Urinary bladder (tissue), 4 donors: ENCODE data around the gene DNAJC1. TPM values are rescaled to one million over a fixed set of nuclear protein-coding genes. Genes with fewer than 3 reads are reported as not detected.
A peak's percentile ranks its signal among the peaks of the same experiment; 100 is the strongest.

Experiments
- DNase-seq: peaks from one replicate; pipeline ENCODE4 v3.0.0-alpha.2; 2015; ENCODE audit errors: extremely low spot score
- H3K27ac ChIP-seq: one replicate; pipeline ENCODE4 v1.5.1; 2013; ENCODE audit warnings: low read depth, mild to moderate bottlenecking, moderate library complexity
- H3K36me3 ChIP-seq: one replicate; pipeline ENCODE4 v1.6.1; 2013; ENCODE audit warnings: mild to moderate bottlenecking, moderate library complexity; ENCODE audit not compliant: insufficient read depth
- H3K4me1 ChIP-seq: one replicate; pipeline ENCODE4 v1.6.1; 2013; ENCODE audit warnings: mild to moderate bottlenecking, moderate library complexity; ENCODE audit not compliant: insufficient read depth
- H3K4me3 ChIP-seq: one replicate; pipeline ENCODE4 v1.5.1; 2013; ENCODE audit warnings: low read depth, low read length
- WGBS: extraction: QIAGEN DNeasy Blood & Tissue Kit; methylation state at CpG from one replicate; pipeline ENCODE4 v1.1.7; 2013; 5-methylcytosine and 5-hydroxymethylcytosine counted together
- polyA plus RNA-seq: library from polyadenylated mRNA; stranded (reverse); fragments of 200-250 nt; gene quantifications from one replicate; pipeline ENCODE4 v1.2.3, GENCODE V29; 2013
- total RNA-seq: library from RNA; depleted of rRNA; stranded (reverse); fragments of >200 nt; gene quantifications from one replicate; pipeline ENCODE4 v1.2.3, GENCODE V29; 2014
- donor health status: healthy with polysubstance abuse.
- donor health status: healthy.

Gene DNAJC1
- total and polyA plus RNA-seq, 2 donors = 44.1 to 47.1 TPM

DNA sequence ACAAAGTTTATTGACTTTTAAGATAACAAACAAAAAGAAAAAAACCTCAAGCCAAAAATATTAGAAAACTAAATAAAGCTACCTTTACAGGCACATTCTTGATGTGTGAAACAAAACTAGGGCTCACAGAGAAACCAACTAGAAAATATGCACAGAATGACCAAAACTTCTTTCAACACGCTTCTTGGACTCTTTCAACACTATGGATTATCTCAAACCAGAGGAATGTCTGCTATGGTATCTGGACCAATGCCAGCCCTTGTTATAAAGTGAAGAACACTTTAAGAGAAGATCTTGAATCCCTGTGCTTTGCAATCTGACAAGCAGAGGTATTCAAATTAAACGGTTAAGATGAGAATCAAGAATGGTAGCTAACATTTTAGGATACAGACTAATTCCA, 76.6 kb downstream of the DNAJC1 start:
- Histone ChIP-seq H3K36me3 (no peaks in the 10 kb centered on the region), H3K4me3 (no peak overlapping the region), H3K27ac (no peak overlapping the region), H3K4me1 (no peaks in the 10 kb centered on the region)
- WGBS = 28% methylated on average over 2 of the region's 2 CpGs
- DNase-seq = peak; percentile 17

DNA sequence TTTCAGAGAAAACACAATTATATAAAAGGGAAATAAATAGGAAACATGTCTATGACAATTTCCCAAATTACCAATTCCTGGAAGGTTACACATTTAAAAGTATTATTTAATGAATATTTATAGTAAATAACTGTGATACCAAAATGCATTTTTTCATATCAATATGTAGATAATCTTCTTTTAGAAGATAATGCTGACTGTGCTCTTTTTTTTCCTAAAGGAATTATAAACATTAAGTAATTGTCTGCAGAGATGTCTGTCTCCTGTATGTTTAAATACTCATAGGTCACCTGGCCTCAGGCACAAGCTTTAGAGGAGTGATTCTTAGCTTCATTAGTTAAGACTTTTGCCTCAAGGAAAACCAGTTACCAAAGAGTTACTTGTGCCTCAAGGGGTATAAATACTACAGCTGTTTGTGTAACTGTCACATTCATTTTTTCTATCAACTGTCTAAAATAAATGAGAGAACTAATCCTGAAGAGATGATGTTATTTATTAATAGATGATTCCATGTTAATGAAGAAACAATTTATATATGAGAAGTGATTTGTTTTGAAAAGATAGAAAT, 77.1 kb downstream of the DNAJC1 start:
- Histone ChIP-seq H3K4me3 (no peak overlapping the region), H3K36me3 (no peaks in the 10 kb centered on the region), H3K4me1 (no peaks in the 10 kb centered on the region), H3K27ac (no peak overlapping the region)
- no peak for DNase-seq

DNA sequence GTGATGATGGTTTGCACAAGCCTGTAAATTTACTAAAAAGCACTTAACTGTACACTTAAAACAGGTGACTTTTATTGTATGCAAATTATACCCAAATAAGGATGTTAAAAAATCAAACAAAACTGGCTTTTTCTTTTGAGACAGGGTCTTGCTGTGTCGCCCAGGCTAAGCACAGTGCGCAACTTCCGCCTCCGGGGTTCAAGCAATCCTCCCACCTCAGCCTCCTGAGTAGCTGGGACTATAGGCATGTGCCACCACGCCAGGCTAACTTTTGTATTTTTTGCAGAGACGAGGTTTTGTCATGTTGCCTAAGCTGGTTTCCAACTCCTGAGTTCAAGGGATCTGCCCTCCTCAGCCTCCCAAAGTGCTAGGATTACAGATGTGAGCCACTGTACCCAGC, 77.7 kb downstream of the DNAJC1 start:
- whole genome bisulfite sequencing = 98% methylated on average over 6 of the region's 6 CpGs
- Histone ChIP-seq H3K27ac (no peak overlapping the region), H3K4me1 (no peaks in the 10 kb centered on the region), H3K4me3 (no peak overlapping the region), H3K36me3 (no peaks in the 10 kb centered on the region)
- DNase-seq = no peak

DNA sequence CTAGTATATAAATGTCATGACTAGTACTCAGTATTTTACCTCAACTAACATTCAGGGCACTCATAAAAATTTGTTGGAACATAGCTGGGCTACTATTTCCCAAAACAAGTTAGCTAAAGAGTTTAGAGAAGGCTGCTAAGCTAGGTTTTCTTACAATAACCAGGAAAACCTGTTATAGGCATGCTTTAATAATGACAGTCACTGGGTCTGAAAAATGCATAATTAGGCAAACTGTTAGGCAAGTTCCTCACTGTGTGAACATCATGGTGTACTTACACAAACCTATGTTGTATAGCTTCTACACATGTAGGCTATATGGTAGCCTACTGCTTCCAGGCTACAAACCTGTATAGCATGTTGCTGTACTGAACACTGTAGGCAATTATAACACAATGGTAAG, 79.0 kb downstream of the DNAJC1 start:
- no peak overlapping the region for H3K27ac ChIP-seq

DNA sequence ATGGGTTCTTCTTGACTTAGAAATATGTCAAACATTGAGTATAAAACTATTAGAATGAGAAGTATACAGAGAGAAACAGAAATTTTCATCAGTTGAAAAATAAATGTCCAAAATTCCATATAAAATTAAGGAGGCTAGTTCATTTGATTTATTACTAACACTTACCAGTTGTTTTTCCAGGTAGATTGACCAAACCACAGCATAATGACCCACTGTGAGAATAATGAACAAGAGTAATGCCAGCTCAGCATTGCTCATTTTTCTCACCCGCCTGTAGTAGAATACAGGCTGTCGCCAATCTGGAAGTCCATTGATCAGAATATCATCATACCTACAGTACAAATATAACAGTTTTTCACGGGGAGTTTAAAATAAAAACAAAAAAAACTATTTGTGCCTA, 82.9 kb downstream of the DNAJC1 start:
- Histone ChIP-seq H3K27ac (no peak overlapping the region), H3K36me3 (no peaks in the 10 kb centered on the region), H3K4me3 (no peak overlapping the region), H3K4me1 (no peaks in the 10 kb centered on the region)
- no peak for DNase-seq
- over 99% methylated on average over 3 of the region's 3 CpGs for WGBS

More for the DNA sequence above, 79.0 kb downstream of the DNAJC1 start:
- Histone ChIP-seq H3K36me3 (no peaks in the 10 kb centered on the region), H3K4me3 (no peak overlapping the region), H3K4me1 (no peaks in the 10 kb centered on the region)
- no peak for DNase-seq

DNA sequence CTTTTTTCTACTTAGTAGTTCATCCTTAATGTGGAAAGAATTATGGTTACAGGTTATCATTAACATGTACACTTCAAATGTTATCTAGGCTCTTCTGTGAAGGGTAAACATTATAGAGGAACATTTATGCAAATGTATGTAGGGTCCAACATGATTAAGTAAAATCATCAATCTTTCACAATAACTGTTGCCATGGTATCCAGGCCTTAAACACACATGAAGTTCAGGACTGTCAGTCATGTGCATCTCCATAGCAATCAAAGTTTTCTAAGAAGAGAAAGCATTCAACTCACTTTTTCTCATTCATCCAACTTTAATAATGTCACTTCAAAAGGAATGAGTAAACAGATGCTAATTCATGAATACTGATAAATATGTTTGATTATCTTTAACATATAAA, 83.6 kb downstream of the DNAJC1 start:
- Histone ChIP-seq H3K4me1 (no peaks in the 10 kb centered on the region), H3K27ac (no peak overlapping the region), H3K36me3 (peaks cover 2% of the 10 kb centered on the region), H3K4me3 (no peak overlapping the region)
- no peak for DNase-seq

DNA sequence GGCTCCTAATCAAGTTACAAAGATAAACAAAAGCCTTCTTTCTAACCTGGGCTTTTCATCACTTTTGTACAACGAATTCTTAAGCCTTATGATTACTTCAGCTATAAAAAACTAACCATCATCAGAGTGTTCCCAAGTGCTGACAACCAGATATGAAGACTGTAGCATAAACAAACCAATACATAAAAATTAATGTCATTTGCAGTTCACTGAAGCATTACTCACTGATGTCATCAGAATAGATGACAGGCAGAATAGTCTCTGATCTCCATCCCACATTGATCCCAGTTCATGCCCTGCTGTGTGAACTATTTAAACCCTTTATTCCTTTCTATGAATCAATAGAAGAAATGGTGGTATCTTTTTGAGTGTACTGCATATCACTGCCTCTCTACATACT, 84.4 kb downstream of the DNAJC1 start:
- DNase-seq = no peak
- H3K4me3 ChIP-seq = no peak overlapping the region
- no peaks in the 10 kb centered on the region for H3K4me1 ChIP-seq
- H3K36me3 ChIP-seq = peaks cover 2% of the 10 kb centered on the region
- H3K27ac ChIP-seq = no peak overlapping the region
- 26% methylated on average over 1 of the region's 1 CpG for WGBS

DNA sequence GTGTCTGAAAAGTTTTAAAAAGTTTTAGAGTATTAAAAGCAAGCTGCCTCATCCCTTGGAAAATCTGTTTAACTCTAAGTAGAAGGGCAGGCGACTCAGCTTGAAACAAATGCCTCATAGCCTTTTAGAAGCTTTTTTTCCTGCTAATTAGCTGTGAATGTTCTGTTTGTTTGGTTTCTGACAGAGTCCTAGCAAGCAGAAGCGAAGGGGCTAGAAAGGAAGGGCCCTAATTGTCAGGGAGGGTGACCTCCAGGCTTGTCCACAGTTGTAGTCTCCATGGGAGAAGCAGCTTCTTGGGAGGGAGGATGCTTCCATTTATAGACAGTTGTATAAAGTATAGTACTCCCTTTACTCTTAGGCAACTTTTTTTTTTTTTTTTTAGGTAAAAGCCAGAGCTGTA, 90.9 kb downstream of the DNAJC1 start:
- DNase-seq = no peak
- Histone ChIP-seq H3K4me1 (no peaks in the 10 kb centered on the region), H3K27ac (no peak overlapping the region), H3K4me3 (no peak overlapping the region), H3K36me3 (peaks cover 2% of the 10 kb centered on the region)
- WGBS = 78% methylated on average over 2 of the region's 2 CpGs

DNA sequence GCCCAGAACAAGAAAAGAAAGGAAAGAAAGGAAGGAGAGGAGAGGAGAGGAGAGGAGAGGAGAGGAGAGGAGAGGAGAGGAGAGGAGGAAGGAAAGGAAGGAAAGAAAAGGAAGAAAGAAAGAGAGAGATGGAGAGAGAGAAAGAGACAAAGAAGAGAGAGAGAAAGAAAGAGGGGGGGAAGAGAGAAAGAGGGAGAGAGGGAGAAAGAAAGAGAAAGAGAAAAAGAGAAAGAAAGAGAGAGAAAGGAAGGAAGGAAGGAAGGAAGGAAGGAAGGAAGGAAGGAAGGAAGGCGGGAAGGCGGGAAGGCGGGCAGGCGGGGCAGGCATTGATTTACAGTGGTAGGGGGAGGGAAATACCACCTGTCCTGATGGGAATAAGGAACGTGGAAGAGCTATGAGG, 92.7 kb downstream of the DNAJC1 start:
- DNase-seq = no peak
- Histone ChIP-seq H3K4me3 (no peak overlapping the region), H3K4me1 (no peaks in the 10 kb centered on the region), H3K27ac (no peak overlapping the region), H3K36me3 (peaks cover 2% of the 10 kb centered on the region)
- WGBS = 88% methylated on average over 5 of the region's 5 CpGs

DNA sequence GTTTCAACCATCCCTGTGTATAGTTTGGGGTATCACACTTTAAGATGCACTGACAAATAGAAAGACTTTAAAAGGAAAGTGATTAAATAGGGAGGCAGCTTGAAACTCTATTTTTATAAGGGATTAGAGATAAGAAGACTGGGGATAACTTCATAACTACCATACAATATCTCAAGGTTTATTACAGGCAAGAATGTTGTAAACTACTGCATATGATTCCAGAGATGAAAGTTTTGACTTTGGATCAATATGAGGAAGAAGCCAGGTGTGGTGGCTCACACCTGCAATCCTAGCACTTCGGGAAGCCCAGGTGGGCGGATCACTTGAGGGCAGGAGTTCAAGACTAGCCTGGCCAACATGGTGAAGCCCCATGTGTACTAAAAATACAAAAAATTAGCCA, 96.1 kb downstream of the DNAJC1 start:
- Histone ChIP-seq H3K4me1 (no peaks in the 10 kb centered on the region), H3K27ac (no peak overlapping the region), H3K36me3 (no peaks in the 10 kb centered on the region), H3K4me3 (no peak overlapping the region)
- WGBS = 94% methylated on average over 2 of the region's 2 CpGs
- DNase-seq = no peak

DNA sequence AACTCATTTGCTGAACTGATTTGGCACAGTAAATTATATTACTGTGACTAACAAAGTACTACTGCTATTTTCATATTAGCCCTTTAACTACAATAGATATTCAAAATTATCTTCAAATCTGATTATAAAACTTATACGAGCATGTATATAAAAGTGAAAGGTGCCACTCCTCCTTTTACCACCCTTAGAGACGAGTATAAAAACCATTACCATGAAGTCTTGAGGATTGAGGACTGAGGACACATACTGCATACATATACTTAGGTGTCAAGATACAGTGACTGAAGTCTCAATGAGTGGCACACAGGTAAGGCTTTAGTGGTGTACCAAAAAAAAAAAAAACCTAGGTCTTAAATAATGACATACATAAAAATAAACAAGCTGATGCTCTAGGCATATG, 98.6 kb downstream of the DNAJC1 start:
- H3K27ac ChIP-seq = no peak overlapping the region
- no peaks in the 10 kb centered on the region for H3K36me3 ChIP-seq
- no peaks in the 10 kb centered on the region for H3K4me1 ChIP-seq
- 90% methylated on average over 2 of the region's 2 CpGs for WGBS
- no peak for DNase-seq
- H3K4me3 ChIP-seq = no peak overlapping the region

DNA sequence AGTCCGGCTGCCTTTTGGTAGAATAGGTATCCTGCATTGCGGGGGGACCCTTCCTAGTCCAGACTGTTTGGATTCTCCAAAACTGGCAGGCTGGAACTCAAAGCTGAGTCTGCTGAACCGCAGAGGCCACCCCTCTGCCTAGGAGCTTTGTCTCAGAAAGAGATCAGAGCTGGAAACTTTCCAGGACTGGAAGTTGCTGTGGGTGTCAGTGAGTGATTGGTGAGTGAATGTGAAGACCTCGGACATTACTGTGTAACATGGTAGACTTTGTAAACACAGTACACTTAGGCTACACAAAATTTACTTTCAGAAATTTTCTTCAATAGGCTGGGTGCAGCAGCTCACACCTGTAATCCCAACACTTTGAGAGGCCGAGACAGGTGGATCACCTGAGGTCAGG, 103.8 kb downstream of the DNAJC1 start:
- no peaks in the 10 kb centered on the region for H3K36me3 ChIP-seq
- no peak for DNase-seq
- H3K4me1 ChIP-seq = no peaks in the 10 kb centered on the region
- no peak overlapping the region for H3K27ac ChIP-seq
- 94% methylated on average over 5 of the region's 5 CpGs for WGBS
- no peak overlapping the region for H3K4me3 ChIP-seq

DNA sequence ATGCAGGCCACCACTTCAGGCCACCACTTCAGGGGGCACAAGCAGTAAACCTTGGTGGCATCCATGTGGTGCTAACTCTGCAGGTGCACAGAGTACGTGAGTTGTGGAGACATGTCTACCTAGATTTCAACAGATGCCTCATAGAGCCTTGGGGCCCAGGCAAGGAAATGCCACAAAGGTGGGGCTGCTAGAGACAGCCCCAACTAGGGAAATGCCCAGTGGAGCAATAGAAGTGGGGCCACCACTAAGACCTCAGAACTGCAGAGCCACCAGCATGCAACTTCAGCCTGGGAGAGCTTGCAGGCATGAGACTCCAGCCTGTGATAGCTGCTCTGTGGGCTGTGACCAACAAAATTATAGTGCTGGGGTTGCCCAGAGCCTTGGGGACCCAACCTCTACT, 107.6 kb downstream of the DNAJC1 start:
- DNase-seq = no peak
- no peaks in the 10 kb centered on the region for H3K4me1 ChIP-seq
- peaks cover 2% of the 10 kb centered on the region for H3K36me3 ChIP-seq
- 98% methylated on average over 1 of the region's 1 CpG for WGBS
- no peak overlapping the region for H3K27ac ChIP-seq
- H3K4me3 ChIP-seq = no peak overlapping the region

DNA sequence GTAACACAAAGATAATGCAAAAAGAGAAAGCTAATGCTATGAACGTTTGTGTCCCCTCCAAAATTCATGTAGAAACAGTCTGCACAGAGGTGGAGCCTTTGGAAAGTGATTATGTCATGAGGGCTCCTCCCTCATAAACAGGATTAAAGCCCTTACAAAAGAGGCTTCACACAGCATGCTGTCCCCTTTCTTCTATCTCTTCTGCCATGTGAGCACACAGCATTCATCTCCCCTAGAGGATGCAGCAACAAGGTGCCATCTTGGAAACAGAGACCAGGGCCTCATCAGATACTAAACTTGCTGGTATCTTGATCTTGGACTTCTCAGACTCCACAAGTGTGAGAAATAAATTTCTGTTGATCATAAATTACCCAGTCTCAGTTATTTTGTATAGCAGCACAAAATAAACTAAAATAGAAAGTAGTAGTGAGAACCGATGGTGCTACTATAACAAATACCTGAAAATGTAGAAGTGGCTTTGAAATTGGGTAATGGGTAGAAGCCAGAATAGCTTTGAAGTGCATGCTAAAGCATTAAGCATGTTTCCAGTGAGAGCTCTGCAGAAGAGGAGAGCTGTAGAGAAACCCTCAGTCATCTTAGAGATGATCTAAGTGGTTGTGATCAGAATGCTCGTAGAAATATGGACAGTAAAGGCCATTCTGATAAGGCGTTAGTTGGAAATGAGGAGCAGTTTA, 108.7 kb downstream of the DNAJC1 start:
- no peak overlapping the region for H3K27ac ChIP-seq
- WGBS = 91% methylated on average over 4 of the region's 4 CpGs
- peaks cover 2% of the 10 kb centered on the region for H3K36me3 ChIP-seq

DNA sequence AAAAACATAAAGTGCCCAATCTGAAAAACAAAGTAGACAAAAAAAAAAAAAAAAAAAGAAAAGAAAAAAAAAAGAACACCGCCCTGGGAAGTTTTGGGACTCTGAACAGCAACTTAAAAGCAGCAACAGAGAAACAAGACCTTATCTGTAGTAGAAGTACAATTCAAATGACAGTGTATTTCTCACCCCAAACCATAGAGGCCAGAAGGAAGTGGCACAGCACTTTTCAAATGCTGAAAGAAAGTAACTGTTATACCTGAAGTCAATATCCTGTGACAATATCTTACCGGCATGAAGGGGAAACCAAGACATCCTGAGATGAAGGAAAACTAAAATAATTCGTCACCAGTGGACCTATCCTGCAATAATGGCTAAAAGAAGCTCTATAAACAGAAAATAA, 112.1 kb downstream of the DNAJC1 start:
- Histone ChIP-seq H3K4me3 (no peak overlapping the region), H3K27ac (no peak overlapping the region), H3K4me1 (no peaks in the 10 kb centered on the region), H3K36me3 (peaks cover 3% of the 10 kb centered on the region)
- DNase-seq = no peak
- WGBS = 88% methylated on average over 3 of the region's 3 CpGs

More for the DNA sequence above, 108.7 kb downstream of the DNAJC1 start:
- Histone ChIP-seq H3K4me3 (no peak overlapping the region), H3K4me1 (no peaks in the 10 kb centered on the region)
- no peak for DNase-seq
